Urothelium cell line (cell line): ENCODE measurements around the gene RAPGEF5.

ENCODE experiments used
- DNase-seq: peaks from one replicate; pipeline ENCODE4 v3.0.0; 2011; ENCODE audit warnings: low spot score, mixed read lengths
- FAIRE-seq: peaks from 2 replicates; lab custom pipeline; 2011; peaks lifted over from hg19 to GRCh38; lab: Jason Lieb, UNC

RAPGEF5 gene

GRCh38 chr7:22137026-22137425 is 219.9 kb downstream of the RAPGEF5 start:
- FAIRE-seq (no peak), DNase-seq (no peak)

GRCh38 chr7:22129819-22130580 is 227.0 kb downstream of the RAPGEF5 start:
- FAIRE-seq (no peak), DNase-seq (no peak)

GRCh38 chr7:22129166-22129565 is 227.8 kb downstream of the RAPGEF5 start:
- FAIRE-seq (no peak), DNase-seq (no peak)

- no peak for DNase-seq
- FAIRE-seq: no peak
Measured at GRCh38 chr7:22128528-22128920, 228.4 kb downstream of the RAPGEF5 start.

GRCh38 chr7:22127835-22128527 is 229.0 kb downstream of the RAPGEF5 start:
- no peak for FAIRE-seq

GRCh38 chr7:22125436-22125835 is 231.5 kb downstream of the RAPGEF5 start:
- DNase-seq (no peak), FAIRE-seq (no peak)

More at GRCh38 chr7:22127835-22128527, 229.0 kb downstream of the RAPGEF5 start:
- no peak for DNase-seq

- FAIRE-seq (no peak), DNase-seq (no peak)
Measured at GRCh38 chr7:22124941-22125340, 232.0 kb downstream of the RAPGEF5 start.

GRCh38 chr7:22123139-22123538 is 233.8 kb downstream of the RAPGEF5 start:
- DNase-seq (no peak), FAIRE-seq (no peak)

GRCh38 chr7:22121702-22122474 is 235.1 kb downstream of the RAPGEF5 start:
- DNase-seq (no peak), FAIRE-seq (no peak)

GRCh38 chr7:22120391-22121053 is 236.4 kb downstream of the RAPGEF5 start:
- no peak for FAIRE-seq
- DNase-seq: no peak

GRCh38 chr7:22117222-22117621 is 239.7 kb downstream of the RAPGEF5 start:
- no peak for FAIRE-seq
- no peak for DNase-seq

- no peak for DNase-seq
- FAIRE-seq: no peak
Measured at GRCh38 chr7:22116451-22117030, 240.4 kb downstream of the RAPGEF5 start.

- FAIRE-seq: no peak
Measured at GRCh38 chr7:22115689-22116088, 241.3 kb downstream of the RAPGEF5 start.

GRCh38 chr7:22114440-22114981 is 242.4 kb downstream of the RAPGEF5 start:
- DNase-seq (no peak), FAIRE-seq (no peak)

More at GRCh38 chr7:22115689-22116088, 241.3 kb downstream of the RAPGEF5 start:
- no peak for DNase-seq

GRCh38 chr7:22113041-22113440 is 243.9 kb downstream of the RAPGEF5 start:
- DNase-seq (no peak), FAIRE-seq (no peak)

- FAIRE-seq: no peak
- no peak for DNase-seq
Measured at GRCh38 chr7:22111661-22112060, 245.3 kb downstream of the RAPGEF5 start.

- FAIRE-seq (no peak), DNase-seq (no peak)
Measured at GRCh38 chr7:22110881-22111280, 246.1 kb downstream of the RAPGEF5 start.

- DNase-seq: peak; percentile 75
- FAIRE-seq: no peak
Measured at GRCh38 chr7:22110227-22110839, 246.6 kb downstream of the RAPGEF5 start.

- DNase-seq (peak; percentile 35), FAIRE-seq (no peak)
Measured at GRCh38 chr7:22109761-22110160, 247.2 kb downstream of the RAPGEF5 start.
